ENCODE data around the gene PLXDC1.
"Not testable (repeated sequence)": the region's sequence is repeated elsewhere in the genome, so short reads cannot be mapped to it uniquely, and the experiment has no call there.

Gene PLXDC1

DNA sequence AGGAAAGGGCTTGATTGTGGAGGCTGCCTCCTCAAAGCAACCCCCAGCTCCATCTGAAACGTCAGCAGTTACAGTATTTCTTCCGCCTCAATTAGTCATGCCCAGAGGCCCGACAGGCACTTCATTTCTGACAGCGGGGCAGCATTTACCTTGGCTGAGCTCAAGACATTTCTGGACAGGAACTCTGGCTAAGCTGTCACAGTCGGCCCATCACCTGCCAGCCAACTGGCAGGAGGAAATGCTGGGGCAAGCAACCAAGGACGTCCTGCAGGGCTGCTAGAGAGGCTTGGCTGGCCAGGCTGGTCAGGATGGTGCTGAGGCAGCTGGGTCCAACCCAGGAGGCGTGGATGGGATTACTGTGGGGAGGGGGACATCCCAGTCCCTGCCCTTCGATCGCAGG is 27.8 kb downstream of the PLXDC1 start:
- FAIRE-seq, result no peak
- TF ChIP-seq POLR2AphosphoS5 (IDR thresholded peaks at IDR 0.05; ENCODE audit: low read depth, low read length) (no peak), POLR2A (IDR thresholded peaks at IDR 0.05; ENCODE audit: low read depth, low read length) (no peak), POU2F2 (IDR thresholded peaks at IDR 0.05; ENCODE audit: low read depth, low read length) (no peak), TAF1 (IDR thresholded peaks at IDR 0.05; ENCODE audit: low read depth, low read length) (no peak), SPI1 (IDR thresholded peaks at IDR 0.05; ENCODE audit: low read depth, low read length) (no peak), PAX5 (IDR thresholded peaks at IDR 0.05; ENCODE audit: insufficient read depth, low read length, severe bottlenecking) (no peak)

DNA sequence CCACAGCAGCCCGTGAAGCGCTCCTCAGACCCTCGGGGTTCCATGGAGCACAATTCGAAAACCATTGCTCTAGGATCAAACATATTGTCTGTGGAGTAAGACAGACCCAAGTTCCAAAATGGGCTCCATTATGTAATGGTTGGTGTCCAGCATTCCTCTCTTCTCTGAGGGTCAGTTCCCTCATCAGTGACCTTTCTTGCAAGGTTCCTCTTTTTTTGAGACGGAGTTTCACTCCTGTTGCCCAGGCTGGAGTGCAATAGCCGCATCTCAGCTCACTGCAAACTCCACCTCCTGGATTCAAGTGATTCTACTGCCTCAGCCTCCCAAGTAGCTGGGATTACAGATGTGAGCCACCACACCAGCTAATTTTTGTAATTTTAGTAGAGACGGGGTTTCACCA is 28.4 kb downstream of the PLXDC1 start:
- FAIRE-seq (no peak), DNase-seq (ENCODE audit: insufficient read length, low spot score) (no peak)
- TF ChIP-seq POLR2A (IDR thresholded peaks at IDR 0.05; ENCODE audit: low read depth, low read length) (no peak), POLR2AphosphoS5 (IDR thresholded peaks at IDR 0.05; ENCODE audit: low read depth, low read length) (no peak), PAX5 (IDR thresholded peaks at IDR 0.05; ENCODE audit: insufficient read depth, low read length, severe bottlenecking) (no peak), TAF1 (IDR thresholded peaks at IDR 0.05; ENCODE audit: low read depth, low read length) (no peak), POU2F2 (IDR thresholded peaks at IDR 0.05; ENCODE audit: low read depth, low read length) (no peak), SPI1 (IDR thresholded peaks at IDR 0.05; ENCODE audit: low read depth, low read length) (no peak)

More for the DNA sequence above, 27.8 kb downstream of the PLXDC1 start:
- no peak for DNase-seq (ENCODE audit: insufficient read length, low spot score)

DNA sequence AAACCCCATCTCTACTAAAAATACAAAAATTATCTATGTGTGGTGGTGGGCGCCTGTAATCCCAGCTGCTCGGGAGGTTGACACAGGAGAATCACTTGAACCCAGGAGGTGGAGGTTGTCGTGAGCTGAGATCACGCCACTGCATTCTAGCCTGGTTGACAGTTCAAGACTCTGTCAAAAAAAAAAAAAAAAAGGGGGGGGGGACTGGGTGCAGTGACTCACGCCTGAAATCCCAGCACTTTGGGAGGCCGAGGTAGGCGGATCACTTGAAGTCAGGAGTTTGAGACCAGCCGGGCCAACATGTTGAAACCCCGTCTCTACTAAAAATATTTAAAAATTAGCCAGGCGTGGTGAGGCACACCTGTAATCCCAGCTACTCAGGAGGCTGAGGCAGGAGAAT is 29.5 kb downstream of the PLXDC1 start:
- not testable (repeated sequence) for DNase-seq (ENCODE audit: insufficient read length, low spot score); FAIRE-seq

DNA sequence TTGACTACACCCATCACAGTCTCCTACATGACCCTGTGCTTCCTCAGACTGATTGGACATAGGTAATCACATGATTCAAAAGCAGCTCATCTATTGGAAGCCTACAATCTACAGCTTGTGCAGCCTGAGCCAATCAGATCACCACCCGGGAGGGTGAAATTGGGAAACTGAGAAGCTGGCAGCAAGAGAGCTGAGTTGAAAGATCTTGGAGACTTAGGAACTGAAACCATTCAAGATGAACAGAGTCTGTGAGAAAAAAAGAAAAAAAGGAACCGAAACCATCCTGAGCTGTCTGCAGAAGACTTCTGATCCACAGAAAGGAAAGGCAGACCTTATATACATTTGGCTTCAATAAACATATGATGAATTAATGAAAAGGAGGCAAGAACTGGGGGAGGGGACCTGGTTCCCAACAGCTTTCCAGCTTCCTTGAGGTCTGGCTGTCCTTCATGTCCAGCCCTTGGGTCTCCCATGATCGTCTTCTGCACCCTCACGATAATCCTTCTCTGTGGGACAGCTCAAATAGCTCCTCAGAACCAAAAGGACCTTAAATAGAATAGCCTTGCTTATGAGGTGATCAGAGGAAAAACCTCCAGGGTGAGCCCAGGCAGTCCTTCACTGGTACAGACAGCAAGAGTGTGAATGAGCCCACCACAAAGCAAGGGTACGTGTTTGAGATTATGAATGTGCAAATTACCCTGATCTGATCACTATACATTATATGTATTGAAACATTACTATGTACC is 32.6 kb downstream of the PLXDC1 start:
- peak; percentile 66 for DNase-seq (ENCODE audit: insufficient read length, low spot score)
- peak; percentile 95 for FAIRE-seq
- no peak for TF ChIP-seq POU2F2 (IDR thresholded peaks at IDR 0.05; ENCODE audit: low read depth, low read length)
- TF ChIP-seq POLR2AphosphoS5 (IDR thresholded peaks at IDR 0.05; ENCODE audit: low read depth, low read length), result no peak
- no peak for TF ChIP-seq TAF1 (IDR thresholded peaks at IDR 0.05; ENCODE audit: low read depth, low read length)
- no peak for TF ChIP-seq POLR2A (IDR thresholded peaks at IDR 0.05; ENCODE audit: low read depth, low read length)
- TF ChIP-seq PAX5 (IDR thresholded peaks at IDR 0.05; ENCODE audit: insufficient read depth, low read length, severe bottlenecking), result no peak
- peak; percentile 99 for TF ChIP-seq SPI1 (IDR thresholded peaks at IDR 0.05; ENCODE audit: low read depth, low read length)

DNA sequence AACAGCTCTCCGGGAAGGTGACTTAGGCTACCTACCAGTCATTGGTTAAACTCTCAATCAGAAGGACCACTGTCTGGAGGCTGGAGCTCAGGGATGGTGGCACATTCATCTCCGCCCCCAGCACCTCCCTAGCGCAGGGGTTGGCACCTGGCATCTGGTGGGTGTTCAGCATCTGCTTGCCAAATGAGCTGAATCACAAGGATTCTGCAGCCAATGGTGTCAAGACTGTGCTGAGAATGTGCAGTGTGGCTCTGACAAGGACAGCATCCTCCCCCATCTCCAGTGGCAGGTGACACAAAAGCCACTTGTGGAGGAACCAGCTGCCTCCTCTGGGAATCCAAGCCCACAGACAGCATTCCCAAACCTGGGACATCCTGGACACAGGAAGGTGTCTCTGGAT is 35.2 kb downstream of the PLXDC1 start:
- DNase-seq (ENCODE audit: insufficient read length, low spot score) (no peak), FAIRE-seq (no peak)
- TF ChIP-seq POU2F2 (IDR thresholded peaks at IDR 0.05; ENCODE audit: low read depth, low read length), result no peak
- TF ChIP-seq PAX5 (IDR thresholded peaks at IDR 0.05; ENCODE audit: insufficient read depth, low read length, severe bottlenecking), result no peak
- no peak for TF ChIP-seq TAF1 (IDR thresholded peaks at IDR 0.05; ENCODE audit: low read depth, low read length)
- no peak for TF ChIP-seq POLR2AphosphoS5 (IDR thresholded peaks at IDR 0.05; ENCODE audit: low read depth, low read length)
- no peak for TF ChIP-seq SPI1 (IDR thresholded peaks at IDR 0.05; ENCODE audit: low read depth, low read length)
- TF ChIP-seq POLR2A (IDR thresholded peaks at IDR 0.05; ENCODE audit: low read depth, low read length), result no peak

DNA sequence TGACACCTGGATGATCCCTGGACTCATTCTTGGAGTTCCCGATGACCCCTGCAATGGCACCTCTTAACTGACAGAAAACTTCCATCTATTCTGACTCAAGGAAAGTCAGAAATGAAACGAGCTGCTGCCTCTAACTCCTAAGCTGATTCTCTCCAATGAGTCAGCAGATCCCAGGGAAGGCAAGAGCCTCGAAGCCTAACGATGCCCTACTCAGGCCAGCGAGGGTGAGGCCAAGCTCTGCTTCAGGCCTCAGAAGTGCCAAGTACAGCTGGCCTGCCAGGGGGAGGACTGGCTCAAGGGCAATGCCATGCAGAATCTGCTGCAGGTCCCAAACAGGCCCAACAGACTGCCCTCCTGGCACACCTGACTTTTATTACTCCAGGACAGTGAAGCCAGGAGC is 36.3 kb downstream of the PLXDC1 start:
- no peak for DNase-seq (ENCODE audit: insufficient read length, low spot score)
- TF ChIP-seq POLR2AphosphoS5 (IDR thresholded peaks at IDR 0.05; ENCODE audit: low read depth, low read length) (no peak), POU2F2 (IDR thresholded peaks at IDR 0.05; ENCODE audit: low read depth, low read length) (no peak), PAX5 (IDR thresholded peaks at IDR 0.05; ENCODE audit: insufficient read depth, low read length, severe bottlenecking) (no peak), POLR2A (IDR thresholded peaks at IDR 0.05; ENCODE audit: low read depth, low read length) (no peak), SPI1 (IDR thresholded peaks at IDR 0.05; ENCODE audit: low read depth, low read length) (no peak), TAF1 (IDR thresholded peaks at IDR 0.05; ENCODE audit: low read depth, low read length) (no peak)
- FAIRE-seq, result no peak

DNA sequence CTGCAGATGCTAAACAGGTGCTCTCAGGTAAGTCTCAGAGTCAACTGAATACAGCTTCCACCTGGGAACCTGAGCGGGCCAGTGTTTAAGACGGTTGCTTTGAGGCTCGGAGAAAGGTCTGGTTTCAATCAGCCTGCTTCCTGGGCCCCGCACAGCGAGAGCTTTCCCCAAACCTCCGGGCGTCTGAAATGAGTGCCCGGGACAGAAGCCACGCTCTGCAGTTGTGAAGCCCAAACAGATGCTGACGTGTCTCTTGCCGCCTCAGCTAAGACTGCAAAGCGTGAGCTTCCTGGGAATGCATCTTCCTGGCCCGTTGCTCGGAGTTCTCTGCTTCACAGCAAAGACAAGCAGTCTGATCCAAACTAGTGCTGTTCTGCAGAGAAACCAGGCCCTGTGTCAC is 36.7 kb downstream of the PLXDC1 start:
- DNase-seq (ENCODE audit: insufficient read length, low spot score) (no peak), FAIRE-seq (no peak)
- no peak for TF ChIP-seq POLR2AphosphoS5 (IDR thresholded peaks at IDR 0.05; ENCODE audit: low read depth, low read length)
- no peak for TF ChIP-seq SPI1 (IDR thresholded peaks at IDR 0.05; ENCODE audit: low read depth, low read length)
- TF ChIP-seq TAF1 (IDR thresholded peaks at IDR 0.05; ENCODE audit: low read depth, low read length), result no peak
- no peak for TF ChIP-seq POU2F2 (IDR thresholded peaks at IDR 0.05; ENCODE audit: low read depth, low read length)

DNA sequence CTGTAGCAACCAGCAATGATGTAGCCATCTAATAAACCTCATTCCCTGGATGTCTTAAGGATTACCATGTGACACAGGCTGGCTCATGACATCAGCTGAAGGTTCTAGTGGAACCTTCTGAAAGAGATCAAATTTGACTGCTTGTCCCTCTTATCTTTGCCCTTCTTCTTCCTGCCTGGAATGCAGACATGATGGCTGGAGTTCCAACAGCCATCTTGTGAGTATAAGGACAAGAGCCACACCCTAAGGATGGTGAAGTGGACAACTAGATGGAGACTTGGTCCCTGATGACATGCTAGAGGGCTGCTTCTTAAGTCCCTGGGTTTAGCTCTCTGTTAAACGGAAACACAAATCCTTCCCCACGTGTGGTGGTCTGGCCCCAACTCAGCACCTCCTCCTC is 37.6 kb downstream of the PLXDC1 start:
- no peak for TF ChIP-seq PAX5 (IDR thresholded peaks at IDR 0.05; ENCODE audit: insufficient read depth, low read length, severe bottlenecking)
- TF ChIP-seq POLR2A (IDR thresholded peaks at IDR 0.05; ENCODE audit: low read depth, low read length), result no peak
- no peak for TF ChIP-seq POU2F2 (IDR thresholded peaks at IDR 0.05; ENCODE audit: low read depth, low read length)
- TF ChIP-seq POLR2AphosphoS5 (IDR thresholded peaks at IDR 0.05; ENCODE audit: low read depth, low read length), result no peak
- TF ChIP-seq SPI1 (IDR thresholded peaks at IDR 0.05; ENCODE audit: low read depth, low read length), result no peak
- TF ChIP-seq TAF1 (IDR thresholded peaks at IDR 0.05; ENCODE audit: low read depth, low read length), result no peak
- no peak for DNase-seq (ENCODE audit: insufficient read length, low spot score)
- no peak for FAIRE-seq

DNA sequence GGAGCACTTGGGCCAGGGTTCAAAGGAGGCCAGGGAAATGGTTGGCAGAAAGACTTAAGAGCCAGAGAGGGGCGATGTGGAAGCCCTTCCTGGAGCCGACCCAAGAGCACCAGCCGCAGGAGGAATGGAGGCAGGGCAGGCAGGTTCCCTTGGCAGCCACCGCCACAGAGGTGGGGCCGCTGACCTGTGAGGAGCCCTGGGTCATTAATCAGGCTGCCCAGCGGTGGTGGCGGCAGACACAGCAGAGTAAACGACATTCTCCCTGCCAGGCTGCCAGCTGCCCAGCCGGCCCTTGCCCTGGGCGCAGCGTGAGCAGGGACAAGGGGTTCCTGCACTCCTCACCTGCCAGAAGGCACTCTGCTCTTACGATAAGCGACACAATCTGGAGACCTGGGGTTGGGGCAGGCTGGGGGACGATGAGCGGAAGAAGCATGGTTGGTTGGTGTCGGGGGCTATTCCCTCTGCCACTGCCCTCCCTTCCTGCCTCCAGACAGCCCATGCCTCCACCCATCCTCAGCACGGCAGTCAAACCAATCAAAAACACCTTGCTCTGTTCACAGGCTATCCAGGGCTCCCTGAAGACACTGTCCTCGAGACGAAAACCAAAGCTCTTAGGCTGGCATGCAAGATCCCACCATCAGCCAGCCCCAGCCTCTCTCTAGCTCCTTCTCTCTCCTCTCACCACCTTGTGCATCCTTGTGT is 40.9 kb downstream of the PLXDC1 start:
- DNase-seq (ENCODE audit: insufficient read length, low spot score) (no peak), FAIRE-seq (no peak)
- TF ChIP-seq TAF1 (IDR thresholded peaks at IDR 0.05; ENCODE audit: low read depth, low read length), result no peak
- TF ChIP-seq SPI1 (IDR thresholded peaks at IDR 0.05; ENCODE audit: low read depth, low read length), result no peak
- TF ChIP-seq POU2F2 (IDR thresholded peaks at IDR 0.05; ENCODE audit: low read depth, low read length), result no peak
- no peak for TF ChIP-seq POLR2A (IDR thresholded peaks at IDR 0.05; ENCODE audit: low read depth, low read length)

All from GM12891 (cell line).